Subcutaneous abdominal adipose tissue (tissue), 5 donors: ENCODE results near the gene IGFLR1.
"Not testable (repeated sequence)": the region's sequence is repeated elsewhere in the genome, so short reads cannot be mapped to it uniquely, and the experiment has no call there.

Source experiments
- H3K27ac ChIP-seq: one replicate; pipeline ENCODE4 v1.7.0; 2013; ENCODE audit warnings: low read depth, mild to moderate bottlenecking, inconsistent platforms, low read length, moderate library complexity
- H3K27me3 ChIP-seq, 5 donors: one replicate each; pipeline ENCODE4 v1.7.0; 2013; ENCODE audit warnings: low read length in 5 of 5, inconsistent platforms in 1 of 5; ENCODE audit not compliant: control insufficient read depth in 5 of 5, insufficient read depth in 4 of 5
- H3K36me3 ChIP-seq, 5 donors: one replicate each; pipeline ENCODE4 v1.7.0; 2013; ENCODE audit warnings: low read length in 5 of 5; ENCODE audit not compliant: control insufficient read depth in 5 of 5, insufficient read depth in 5 of 5
- H3K4me1 ChIP-seq, 5 donors: one replicate each; pipeline ENCODE4 v1.7.0; 2013; ENCODE audit warnings: low read length in 5 of 5, mild to moderate bottlenecking in 3 of 5, moderate library complexity in 1 of 5; ENCODE audit not compliant: control insufficient read depth in 5 of 5, insufficient read depth in 5 of 5
- H3K4me3 ChIP-seq, 5 donors: one replicate each; pipeline ENCODE4 v1.7.0; 2013; ENCODE audit warnings: low read length in 5 of 5, low read depth in 1 of 5
- H3K9ac ChIP-seq, 5 donors: one replicate each; pipeline ENCODE4 v1.7.0; 2013; ENCODE audit warnings: low read length in 5 of 5, mild to moderate bottlenecking in 4 of 5, moderate library complexity in 3 of 5
- H3K9me3 ChIP-seq, 5 donors: one replicate each; pipeline ENCODE4 v1.7.0; 2013; ENCODE audit warnings: low read length in 5 of 5; ENCODE audit not compliant: control insufficient read depth in 5 of 5
- donor health status: healthy.
- donor health status: healthy.
- donor health status: healthy.
- donor health status: healthy.
- donor health status: healthy.

IGFLR1 gene

GRCh38 chr19:35692010-35692409 is 50.2 kb downstream of the IGFLR1 start:
- H3K27me3 ChIP-seq: no peaks in the 10 kb centered on the region
- no peak overlapping the region for H3K27ac ChIP-seq
- H3K9me3 ChIP-seq: peaks cover 0 to 4% (median 0%) of the 10 kb centered on the region in 5 donors

DNA sequence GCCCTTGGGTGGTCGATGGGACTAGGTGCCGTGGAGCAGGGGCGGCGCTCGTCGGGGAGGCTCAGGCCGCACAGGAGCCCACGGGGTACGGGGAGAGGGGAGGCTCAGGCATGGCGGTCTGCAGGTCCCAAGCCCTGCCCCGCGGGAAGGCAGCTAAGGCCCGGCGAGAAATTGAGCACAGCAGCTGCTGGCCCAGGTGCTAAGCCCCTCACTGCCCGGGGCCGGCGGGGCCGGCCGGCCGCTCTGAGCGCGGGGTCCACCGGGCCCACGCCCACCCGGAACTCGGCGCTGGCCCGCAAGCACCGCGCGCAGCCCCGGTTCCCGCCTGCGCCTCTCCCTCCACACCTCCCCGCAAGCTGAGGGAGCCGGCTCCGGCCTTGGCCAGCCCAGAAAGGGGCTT is 51.1 kb downstream of the IGFLR1 start:
- not testable (repeated sequence) for H3K9ac ChIP-seq, H3K9me3 ChIP-seq, H3K27me3 ChIP-seq, H3K27ac ChIP-seq, H3K36me3 ChIP-seq, H3K4me3 ChIP-seq
- peaks cover 0 to 14% (median 9%) of the 10 kb centered on the region in 5 donors for H3K4me1 ChIP-seq

More at GRCh38 chr19:35692010-35692409, 50.2 kb downstream of the IGFLR1 start:
- peak overlapping the region in 1 of 5 donors; percentile 0 for H3K9ac ChIP-seq
- H3K4me3 ChIP-seq: no peak overlapping the region
- no peaks in the 10 kb centered on the region for H3K36me3 ChIP-seq
- peaks cover 0 to 14% (median 9%) of the 10 kb centered on the region in 5 donors for H3K4me1 ChIP-seq

- Histone ChIP-seq H3K27me3 (no peaks in the 10 kb centered on the region), H3K36me3 (no peaks in the 10 kb centered on the region), H3K9me3 (no peaks in the 10 kb centered on the region), H3K4me3 (peak overlapping the region in 4 of 5 donors; percentile 22 to 53 (median 39)), H3K4me1 (peaks cover 0 to 14% (median 9%) of the 10 kb centered on the region in 5 donors), H3K27ac (peak overlapping the region; percentile 37), H3K9ac (no peak overlapping the region)
These were observed 52.4 kb downstream of the IGFLR1 start for GRCh38 chr19:35689836-35690235.
